HG03378 (cell line): ENCODE measurements around the gene PLXNA2.

Source experiments
- ATAC-seq: cut with Tn5 transposase; IDR thresholded peaks from one replicate; pipeline ENCODE4 v1.9.1; 2021; ENCODE audit warnings: mild to moderate bottlenecking, moderate library complexity; ENCODE audit not compliant: unreplicated experiment

The PLXNA2 gene

GRCh38 chr1:208078752-208079151 lies 165.4 kb downstream of the PLXNA2 start:
- no peak for ATAC-seq

GRCh38 chr1:208077232-208078075 lies 166.7 kb downstream of the PLXNA2 start:
- ATAC-seq = no peak

GRCh38 chr1:208074353-208074752 lies 169.8 kb downstream of the PLXNA2 start:
- no peak for ATAC-seq

- no peak for ATAC-seq
Measured at GRCh38 chr1:208071435-208072031, 172.7 kb downstream of the PLXNA2 start.

GRCh38 chr1:208069908-208070307 lies 174.3 kb downstream of the PLXNA2 start:
- no peak for ATAC-seq

GRCh38 chr1:208069317-208069716 lies 174.9 kb downstream of the PLXNA2 start:
- no peak for ATAC-seq

- ATAC-seq = no peak
Measured at GRCh38 chr1:208068908-208069307, 175.3 kb downstream of the PLXNA2 start.

- ATAC-seq = no peak
Measured at GRCh38 chr1:208068407-208068806, 175.8 kb downstream of the PLXNA2 start.

- no peak for ATAC-seq
Measured at GRCh38 chr1:208066583-208066982, 177.6 kb downstream of the PLXNA2 start.

- no peak for ATAC-seq
Measured at GRCh38 chr1:208065862-208066261, 178.3 kb downstream of the PLXNA2 start.

GRCh38 chr1:208061632-208062031 lies 182.6 kb downstream of the PLXNA2 start:
- no peak for ATAC-seq

GRCh38 chr1:208061118-208061517 lies 183.1 kb downstream of the PLXNA2 start:
- no peak for ATAC-seq

- no peak for ATAC-seq
Measured at GRCh38 chr1:208060215-208060869, 183.8 kb downstream of the PLXNA2 start.

- no peak for ATAC-seq
Measured at GRCh38 chr1:208059409-208060001, 184.7 kb downstream of the PLXNA2 start.

- ATAC-seq = no peak
Measured at GRCh38 chr1:208058756-208059155, 185.4 kb downstream of the PLXNA2 start.

GRCh38 chr1:208058267-208058666 lies 185.9 kb downstream of the PLXNA2 start:
- no peak for ATAC-seq

- no peak for ATAC-seq
Measured at GRCh38 chr1:208057056-208057455, 187.1 kb downstream of the PLXNA2 start.

GRCh38 chr1:208055535-208055934 lies 188.6 kb downstream of the PLXNA2 start:
- no peak for ATAC-seq

GRCh38 chr1:208054911-208055379 lies 189.2 kb downstream of the PLXNA2 start:
- ATAC-seq = no peak

- ATAC-seq = no peak
Measured at GRCh38 chr1:208054485-208054884, 189.7 kb downstream of the PLXNA2 start.

GRCh38 chr1:208053661-208054060 lies 190.5 kb downstream of the PLXNA2 start:
- ATAC-seq = no peak
